GM12873 (cell line): ENCODE measurements around the gene EXOC2.

Experiments
- CTCF ChIP-seq: IDR thresholded peaks from 2 replicates; pipeline ENCODE4 v1.5.1; 2012; ENCODE audit warnings: low read depth, mild to moderate bottlenecking, moderate library complexity, low read length, control low read depth; ENCODE audit not compliant: insufficient read depth; ENCODE audit errors: missing control alignments

Gene EXOC2

GRCh38 chr6:684831-685636, 7.9 kb downstream of the EXOC2 start:
- TF ChIP-seq CTCF, result no peak

DNA sequence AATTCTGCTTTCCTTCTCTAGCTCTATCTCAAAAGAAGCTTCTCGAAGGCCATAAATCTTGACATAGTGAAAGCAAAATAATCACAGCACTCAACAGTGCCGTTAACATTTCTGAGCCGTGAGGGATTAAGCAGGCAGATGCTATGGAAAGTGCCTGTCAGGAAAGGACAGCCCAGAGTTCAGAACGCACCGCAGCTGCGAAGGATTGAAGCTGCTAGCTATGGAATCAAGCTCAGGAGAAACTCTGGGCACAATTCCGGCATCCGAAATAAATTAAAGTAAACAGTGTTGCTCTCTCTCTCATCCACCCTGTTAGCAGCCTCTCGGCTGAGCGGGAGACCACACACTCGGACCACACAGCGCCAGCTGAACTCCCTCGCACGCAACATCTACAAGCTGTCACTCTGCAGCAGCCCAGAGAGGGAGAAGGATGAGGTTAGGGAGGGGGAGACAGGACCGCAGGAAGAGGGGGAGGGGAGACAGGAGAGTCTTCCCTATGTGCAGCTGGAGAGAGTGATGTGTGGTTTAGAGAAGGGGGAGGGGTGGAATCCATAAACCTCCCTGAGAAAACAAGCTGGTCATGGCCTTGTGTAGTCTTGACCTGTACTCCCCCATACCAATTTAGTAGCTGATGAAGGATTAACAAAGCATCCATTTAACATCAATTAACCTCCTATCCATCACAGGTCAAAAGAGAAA, 9.0 kb downstream of the EXOC2 start:
- no peak for TF ChIP-seq CTCF

DNA sequence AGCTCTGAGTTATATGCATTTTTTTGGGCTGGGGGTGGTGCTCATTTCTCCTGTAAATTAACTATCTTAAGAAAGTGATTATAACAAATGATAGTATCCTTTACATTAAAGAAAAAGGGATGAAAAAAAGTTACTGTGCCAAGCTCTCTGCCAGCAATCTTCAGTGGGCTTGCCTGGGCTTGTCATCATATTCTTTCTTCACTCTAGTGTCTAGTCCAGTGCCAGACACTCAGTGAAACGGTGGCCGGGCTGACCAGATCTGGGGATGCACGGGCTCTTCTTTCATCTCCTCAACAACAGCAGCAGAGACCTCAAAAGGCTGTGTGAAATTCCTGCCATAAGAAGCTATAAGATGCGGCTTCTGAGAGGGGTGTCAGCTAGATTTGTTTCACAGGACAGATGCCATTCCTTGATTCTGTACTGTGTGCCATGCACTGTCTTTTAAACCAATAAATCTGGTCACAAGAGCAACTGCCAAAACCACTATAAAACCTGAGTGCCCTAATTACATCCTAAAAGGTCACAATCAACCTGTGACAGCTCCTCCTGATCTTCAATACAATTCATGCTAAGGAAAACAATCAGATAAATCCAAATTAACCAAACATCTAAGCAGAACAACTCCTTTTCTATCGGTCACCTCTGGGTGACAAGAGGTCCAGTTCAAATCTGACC, 12.1 kb downstream of the EXOC2 start:
- TF ChIP-seq CTCF, result no peak

DNA sequence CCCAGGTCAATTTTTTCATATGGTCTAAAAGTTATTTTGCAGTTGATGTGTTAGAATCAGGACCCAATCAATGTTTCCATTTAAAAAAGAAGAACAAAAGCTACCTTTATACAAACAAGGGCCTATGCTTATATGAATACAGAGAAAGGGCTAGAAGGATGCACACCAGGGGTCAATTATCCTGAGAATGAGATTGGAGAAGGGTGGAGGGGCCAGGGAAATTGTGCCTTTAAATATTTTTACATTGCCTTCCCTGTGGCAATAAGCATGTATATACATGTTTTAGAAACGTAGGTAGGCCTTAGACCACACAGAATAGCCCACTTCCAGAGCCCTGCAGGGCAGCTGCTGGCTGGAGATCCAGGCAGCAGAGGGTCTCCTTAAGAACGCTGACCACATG, 12.7 kb downstream of the EXOC2 start:
- no peak for TF ChIP-seq CTCF

DNA sequence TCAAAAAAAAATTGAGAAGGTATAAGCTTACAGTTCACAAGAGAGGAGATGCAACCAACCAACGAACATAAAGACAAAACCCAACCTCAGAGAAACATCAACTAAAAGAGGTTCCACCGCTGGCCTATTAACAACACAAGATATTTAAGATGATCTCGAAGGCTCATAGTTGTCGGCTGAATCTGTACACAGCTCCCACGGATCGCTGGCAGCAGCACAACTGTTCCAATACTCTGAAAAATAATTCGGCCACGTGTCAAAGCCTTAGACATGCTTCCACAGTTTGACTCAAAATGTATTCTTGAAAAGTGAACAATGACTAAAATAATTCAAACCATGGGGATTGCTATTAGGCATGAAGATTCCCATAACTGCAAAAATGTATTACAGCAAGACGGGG, 13.7 kb downstream of the EXOC2 start:
- no peak for TF ChIP-seq CTCF

DNA sequence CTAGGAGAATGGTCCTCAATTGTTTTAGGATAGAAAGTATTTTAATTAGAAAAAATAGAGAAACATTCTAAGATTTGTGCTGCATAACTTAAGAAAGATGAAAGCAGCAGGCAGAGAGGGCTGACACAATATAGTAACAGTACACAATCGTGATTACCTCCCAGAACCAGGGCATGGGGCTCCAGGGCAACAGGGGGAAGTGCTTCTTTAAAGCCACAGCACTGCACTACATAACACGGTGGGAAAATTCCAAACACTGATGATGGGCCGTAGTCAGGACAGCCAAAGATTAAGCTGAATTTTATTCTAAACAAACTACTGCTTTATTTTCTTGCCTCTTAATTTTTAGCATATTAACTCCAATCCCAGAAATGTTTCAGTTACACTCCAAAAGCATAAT, 14.4 kb downstream of the EXOC2 start:
- TF ChIP-seq CTCF, result no peak

GRCh38 chr6:677919-678318, 15.0 kb downstream of the EXOC2 start:
- TF ChIP-seq CTCF, result no peak
